ENCODE results near the gene UBA6. TPM values are rescaled to one million over a fixed set of nuclear protein-coding genes. Genes with fewer than 3 reads are reported as not detected.

Gene UBA6
- total and polyA plus RNA-seq, 2 donors (not counting 1 experiment from before 2014, with no cell fraction given) = 22.8 to 64.0 TPM

DNA sequence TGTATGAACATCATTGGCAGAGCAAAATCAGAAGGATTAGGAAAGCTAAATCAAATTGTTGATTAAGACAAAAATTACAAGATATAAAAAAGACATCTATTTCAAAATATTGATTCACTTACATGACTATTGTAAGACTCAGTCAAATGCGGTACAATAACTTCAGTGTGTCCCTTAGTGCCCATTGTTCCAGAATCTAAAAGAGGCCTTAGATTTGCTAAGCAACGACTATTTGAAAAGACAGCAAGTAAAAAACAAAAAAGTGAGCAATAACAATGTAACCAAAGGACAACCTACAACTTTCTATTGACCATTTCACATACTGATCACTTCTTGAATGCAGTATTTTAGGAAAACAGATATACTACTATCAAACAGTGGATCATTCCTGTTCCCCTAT lies 65.6 kb downstream of the UBA6 start:
- H3K9me3 ChIP-seq (ENCODE audit: control extremely low read depth in 1 of 3, control insufficient read depth in 2 of 3, insufficient read depth in 1 of 3, low read length in 2 of 3) = no peaks in the 10 kb centered on the region
- no peaks in the 10 kb centered on the region for H4K20me1 ChIP-seq (ENCODE audit: control insufficient read depth, insufficient read depth, low read length, poor library complexity, severe bottlenecking)
- intact Hi-C loops (cut with micrococcal nuclease) = no loop called here
- peaks cover 16 to 45% of the 10 kb centered on the region in 2 experiments for H3K36me3 ChIP-seq (replicated peaks in 1 of 2; ENCODE audit: control extremely low read depth in 1 of 2, control insufficient read depth in 1 of 2, extremely low read depth in 1 of 2, insufficient read depth in 2 of 2, low read length in 1 of 2)
- no peak overlapping the region for H3K4me2 ChIP-seq (replicated peaks; ENCODE audit: low read depth, low read length, poor library complexity, severe bottlenecking)
- H2AFZ ChIP-seq (ENCODE audit: insufficient read depth, low read depth, low read length, poor library complexity, severe bottlenecking) = no peak overlapping the region
- Mint-ChIP-seq H3K27ac (no peak overlapping the region), H3K27me3 (no peaks in the 10 kb centered on the region), H3K9me3 (ENCODE audit: insufficient read depth) (no peaks in the 10 kb centered on the region), H3K4me3 (no peak overlapping the region), H3K4me1 (peaks cover 28% of the 10 kb centered on the region)
- H3K27ac ChIP-seq (ENCODE audit: low read length in 2 of 2) = no peak overlapping the region
- H3K9ac ChIP-seq (ENCODE audit: low read length) = no peak overlapping the region
- H3K4me3 ChIP-seq (ENCODE audit: control extremely low read depth in 1 of 5, extremely low read depth in 1 of 5, insufficient read depth in 1 of 5, low read depth in 2 of 5, low read length in 4 of 5) = no peak overlapping the region
- H3K27me3 ChIP-seq (replicated peaks in 1 of 4; ENCODE audit: control extremely low read depth in 1 of 4, control insufficient read depth in 3 of 4, insufficient read depth in 4 of 4, low read length in 3 of 4) = no peaks in the 10 kb centered on the region
- no peak for ATAC-seq (ENCODE audit: low read depth)
- CTCF ChIA-PET = no interaction called here
- POLR2A ChIA-PET = no interaction called here
- peaks cover 2% of the 10 kb centered on the region for H3K79me2 ChIP-seq (ENCODE audit: control insufficient read depth, insufficient read depth, low read length)
- peaks cover 12 to 23% of the 10 kb centered on the region in 2 donors for H3K4me1 ChIP-seq (ENCODE audit: control insufficient read depth in 2 of 2, insufficient read depth in 2 of 2, low read length in 2 of 2)
- no peak for DNase-seq
- no peak for TF ChIP-seq EZH2 (IDR thresholded peaks at IDR 0.05; ENCODE audit: borderline replicate concordance, insufficient read depth, low read depth, low read length, poor library complexity, severe bottlenecking)
- no peak for TF ChIP-seq CTCF (IDR thresholded peaks at IDR 0.05)
- 100% methylated on average over 1 of the region's 2 CpGs for WGBS (ENCODE audit: insufficient coverage)

GRCh38 chr4:67634741-67635140 lies 66.2 kb downstream of the UBA6 start:
- H3K9ac ChIP-seq (ENCODE audit: low read length) = no peak overlapping the region
- no peak overlapping the region for H2AFZ ChIP-seq (ENCODE audit: insufficient read depth, low read depth, low read length, poor library complexity, severe bottlenecking)
- Mint-ChIP-seq H3K27ac (no peak overlapping the region), H3K4me3 (no peak overlapping the region), H3K9me3 (ENCODE audit: insufficient read depth) (no peaks in the 10 kb centered on the region), H3K27me3 (no peaks in the 10 kb centered on the region), H3K4me1 (peaks cover 26% of the 10 kb centered on the region)
- H3K27ac ChIP-seq (ENCODE audit: low read length in 2 of 2) = no peak overlapping the region
- no peaks in the 10 kb centered on the region for H3K27me3 ChIP-seq (replicated peaks in 1 of 4; ENCODE audit: control extremely low read depth in 1 of 4, control insufficient read depth in 3 of 4, insufficient read depth in 4 of 4, low read length in 3 of 4)
- H3K4me2 ChIP-seq (replicated peaks; ENCODE audit: low read depth, low read length, poor library complexity, severe bottlenecking) = no peak overlapping the region
- no peak for DNase-seq
- no peak overlapping the region for H3K4me3 ChIP-seq (ENCODE audit: control extremely low read depth in 1 of 5, extremely low read depth in 1 of 5, insufficient read depth in 1 of 5, low read depth in 2 of 5, low read length in 4 of 5)
- peaks cover 16 to 46% of the 10 kb centered on the region in 2 experiments for H3K36me3 ChIP-seq (replicated peaks in 1 of 2; ENCODE audit: control extremely low read depth in 1 of 2, control insufficient read depth in 1 of 2, extremely low read depth in 1 of 2, insufficient read depth in 2 of 2, low read length in 1 of 2)
- H3K4me1 ChIP-seq (ENCODE audit: control insufficient read depth in 2 of 2, insufficient read depth in 2 of 2, low read length in 2 of 2) = peaks cover 12 to 23% of the 10 kb centered on the region in 2 donors
- ChIA-PET CTCF (no interaction called here), POLR2A (no interaction called here)
- TF ChIP-seq CTCF (IDR thresholded peaks at IDR 0.05) (no peak), EZH2 (IDR thresholded peaks at IDR 0.05; ENCODE audit: borderline replicate concordance, insufficient read depth, low read depth, low read length, poor library complexity, severe bottlenecking) (no peak)
- peaks cover 2% of the 10 kb centered on the region for H3K79me2 ChIP-seq (ENCODE audit: control insufficient read depth, insufficient read depth, low read length)
- H3K9me3 ChIP-seq (ENCODE audit: control extremely low read depth in 1 of 3, control insufficient read depth in 2 of 3, insufficient read depth in 1 of 3, low read length in 2 of 3) = no peaks in the 10 kb centered on the region
- no peak for ATAC-seq (ENCODE audit: low read depth)
- H4K20me1 ChIP-seq (ENCODE audit: control insufficient read depth, insufficient read depth, low read length, poor library complexity, severe bottlenecking) = no peaks in the 10 kb centered on the region
- no CpG with 5 or more reads among the region's 2 CpGs for WGBS (ENCODE audit: insufficient coverage)
- intact Hi-C loops (cut with micrococcal nuclease) = loop anchor here (5.0 kb wide), 1 partner anchor 37 kb away; no protein-coding TSS in a partner anchor
